PFSK-1 (cell line): Measurements from ENCODE around the gene AMBRA1.

Experiments used
- FOXP2 ChIP-seq: optimal IDR thresholded peaks from 2 replicates; pipeline ENCODE3; 2011; ENCODE audit warnings: borderline replicate concordance, control low read depth, inconsistent platforms; ENCODE audit not compliant: insufficient read depth; ENCODE audit errors: extremely low read length, extremely low read depth
- POLR2AphosphoS5 ChIP-seq: IDR thresholded peaks from 2 replicates; pipeline ENCODE4 v1.6.1; 2012; ENCODE audit warnings: low read depth, mild to moderate bottlenecking, control low read depth, low read length, moderate library complexity
- SIN3A ChIP-seq: IDR thresholded peaks from 2 replicates; pipeline ENCODE4 v1.6.1; 2012; ENCODE audit warnings: mild to moderate bottlenecking, low read length, moderate library complexity, borderline replicate concordance; ENCODE audit not compliant: insufficient read depth
- TAF1 ChIP-seq: IDR thresholded peaks from 2 replicates; pipeline ENCODE4 v1.6.1; 2012; ENCODE audit warnings: low read length, control low read depth, borderline replicate concordance; ENCODE audit not compliant: insufficient read depth
- TF ChIP-seq, protein P1 (sequence below), 2 experiments: IDR thresholded peaks; 2 replicates each; pipeline versions ENCODE4 v1.6.1 to v1.8.0; 2011 to 2012; ENCODE audit warnings: low read depth in 2 of 2, low read length in 2 of 2, control low read depth in 1 of 2, inconsistent platforms in 1 of 2, mild to moderate bottlenecking in 1 of 2, moderate library complexity in 1 of 2; ENCODE audit not compliant: insufficient read depth in 1 of 2

The AMBRA1 gene

GRCh38 chr11:46445920-46446771, 147.7 kb downstream of the AMBRA1 start:
- TF ChIP-seq FOXP2 (no peak), SIN3A (no peak), TAF1 (no peak), POLR2AphosphoS5 (no peak)
- TF ChIP-seq, protein P1, sequence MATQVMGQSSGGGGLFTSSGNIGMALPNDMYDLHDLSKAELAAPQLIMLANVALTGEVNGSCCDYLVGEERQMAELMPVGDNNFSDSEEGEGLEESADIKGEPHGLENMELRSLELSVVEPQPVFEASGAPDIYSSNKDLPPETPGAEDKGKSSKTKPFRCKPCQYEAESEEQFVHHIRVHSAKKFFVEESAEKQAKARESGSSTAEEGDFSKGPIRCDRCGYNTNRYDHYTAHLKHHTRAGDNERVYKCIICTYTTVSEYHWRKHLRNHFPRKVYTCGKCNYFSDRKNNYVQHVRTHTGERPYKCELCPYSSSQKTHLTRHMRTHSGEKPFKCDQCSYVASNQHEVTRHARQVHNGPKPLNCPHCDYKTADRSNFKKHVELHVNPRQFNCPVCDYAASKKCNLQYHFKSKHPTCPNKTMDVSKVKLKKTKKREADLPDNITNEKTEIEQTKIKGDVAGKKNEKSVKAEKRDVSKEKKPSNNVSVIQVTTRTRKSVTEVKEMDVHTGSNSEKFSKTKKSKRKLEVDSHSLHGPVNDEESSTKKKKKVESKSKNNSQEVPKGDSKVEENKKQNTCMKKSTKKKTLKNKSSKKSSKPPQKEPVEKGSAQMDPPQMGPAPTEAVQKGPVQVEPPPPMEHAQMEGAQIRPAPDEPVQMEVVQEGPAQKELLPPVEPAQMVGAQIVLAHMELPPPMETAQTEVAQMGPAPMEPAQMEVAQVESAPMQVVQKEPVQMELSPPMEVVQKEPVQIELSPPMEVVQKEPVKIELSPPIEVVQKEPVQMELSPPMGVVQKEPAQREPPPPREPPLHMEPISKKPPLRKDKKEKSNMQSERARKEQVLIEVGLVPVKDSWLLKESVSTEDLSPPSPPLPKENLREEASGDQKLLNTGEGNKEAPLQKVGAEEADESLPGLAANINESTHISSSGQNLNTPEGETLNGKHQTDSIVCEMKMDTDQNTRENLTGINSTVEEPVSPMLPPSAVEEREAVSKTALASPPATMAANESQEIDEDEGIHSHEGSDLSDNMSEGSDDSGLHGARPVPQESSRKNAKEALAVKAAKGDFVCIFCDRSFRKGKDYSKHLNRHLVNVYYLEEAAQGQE (IDR thresholded peaks at IDR 0.05; ENCODE audit: insufficient read depth in 1 of 2, low read depth in 2 of 2, low read length in 2 of 2): no peak

DNA sequence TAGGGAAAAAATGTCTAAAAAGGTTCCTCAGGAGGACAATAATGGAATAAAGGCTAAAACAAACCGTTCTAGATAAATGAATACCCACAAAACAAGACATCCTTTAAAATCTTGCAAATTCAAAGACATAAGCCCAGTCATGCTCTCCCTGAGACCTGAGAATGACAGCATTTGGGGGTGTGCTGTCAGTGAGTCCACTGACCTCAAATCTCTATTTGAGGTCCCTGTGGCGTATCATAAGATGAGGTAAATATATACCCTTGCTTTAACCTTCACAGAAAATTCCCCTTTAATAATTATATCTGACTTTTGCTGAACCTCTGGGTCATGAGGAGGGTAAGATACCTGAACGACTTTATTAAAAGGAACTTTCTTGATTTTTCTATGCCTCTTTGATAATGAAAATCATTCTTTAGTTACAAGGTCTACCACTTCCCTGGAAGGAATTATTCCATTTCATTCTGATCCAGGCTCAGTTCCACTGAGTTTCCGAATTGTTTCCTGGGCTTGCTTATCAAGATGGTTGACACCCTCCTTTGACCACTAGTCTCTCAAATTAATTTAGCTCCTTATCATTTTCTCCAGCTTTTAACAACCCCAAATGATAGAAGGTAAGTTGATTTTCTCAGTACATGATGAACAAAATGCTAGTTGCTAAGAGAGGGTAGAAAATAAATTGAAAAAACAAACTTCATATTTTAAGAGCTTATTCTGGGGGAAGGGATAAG, 148.5 kb downstream of the AMBRA1 start:
- no peak for TF ChIP-seq POLR2AphosphoS5
- no peak for TF ChIP-seq SIN3A
- TF ChIP-seq, protein P1 (IDR thresholded peaks at IDR 0.05; ENCODE audit: insufficient read depth in 1 of 2, low read depth in 2 of 2, low read length in 2 of 2): no peak
- TF ChIP-seq TAF1: no peak
- no peak for TF ChIP-seq FOXP2

DNA sequence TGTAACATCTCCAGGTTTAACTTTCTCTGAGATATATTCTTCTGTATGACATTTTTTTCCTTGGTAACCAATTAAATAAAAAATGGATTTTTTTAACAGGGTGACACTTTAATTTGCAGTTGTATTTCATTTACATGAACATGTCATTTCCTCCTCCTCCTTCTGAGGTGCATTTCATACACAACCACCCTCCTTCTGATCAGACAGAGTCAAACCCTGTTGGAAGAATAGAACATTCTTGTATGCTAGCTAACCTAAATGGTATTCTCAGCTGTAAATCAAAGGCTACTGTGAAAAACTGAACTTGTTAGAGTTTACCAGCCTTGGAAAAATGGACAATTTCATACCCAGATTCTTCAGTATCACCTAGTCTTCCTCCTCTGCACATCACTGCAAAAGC, 149.5 kb downstream of the AMBRA1 start:
- TF ChIP-seq, protein P1 (IDR thresholded peaks at IDR 0.05; ENCODE audit: insufficient read depth in 1 of 2, low read depth in 2 of 2, low read length in 2 of 2): no peak
- no peak for TF ChIP-seq TAF1
- TF ChIP-seq SIN3A: no peak
- TF ChIP-seq FOXP2: no peak
- no peak for TF ChIP-seq POLR2AphosphoS5

DNA sequence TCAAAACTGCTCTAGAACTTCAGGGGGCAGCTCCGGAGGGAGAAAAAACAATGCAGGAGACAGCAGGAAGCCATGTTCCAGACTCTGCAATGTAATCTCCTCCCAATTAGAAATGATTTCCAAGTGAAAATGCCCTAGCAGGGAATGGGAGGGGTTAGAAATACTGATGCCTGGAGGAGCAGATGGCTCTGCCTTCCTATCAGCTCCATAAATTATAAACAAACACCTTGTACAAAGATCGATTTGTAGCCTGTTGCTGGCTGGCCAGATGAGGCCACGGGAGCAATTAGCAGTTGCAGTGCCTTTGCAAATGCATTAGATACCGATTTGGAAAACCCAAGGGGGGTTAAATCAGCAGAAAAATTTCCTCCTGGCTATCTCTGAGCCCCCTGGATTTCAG, 155.6 kb downstream of the AMBRA1 start:
- TF ChIP-seq, protein P1 (IDR thresholded peaks at IDR 0.05; ENCODE audit: insufficient read depth in 1 of 2, low read depth in 2 of 2, low read length in 2 of 2): no peak
- TF ChIP-seq POLR2AphosphoS5 (no peak), SIN3A (no peak), FOXP2 (no peak), TAF1 (no peak)
